ENCODE measurements around the gene IPO9. TPM values are rescaled to one million over a fixed set of nuclear protein-coding genes. Genes with fewer than 3 reads are reported as not detected.

Gene IPO9
- 10 to 100 TPM; 74.3 to 87.8 (median 79.2) TPM for polyA plus RNA-seq (ENCODE audit: insufficient read length in 3 of 3)
- long read RNA-seq, donor 1, full-length matches to known transcripts, result 3 of 3 reads
- long read RNA-seq, donor 1, partial matches to known transcripts, result 0 of 3 reads
- long read RNA-seq, donor 1, other reads (novel, unspliced or antisense), result 0 of 3 reads
- long read RNA-seq, donor 2, full-length matches to known transcripts, result 7 of 13 reads
- long read RNA-seq, donor 2, partial matches to known transcripts, result 6 of 13 reads
- long read RNA-seq, donor 2, other reads (novel, unspliced or antisense), result 0 of 13 reads
- long read RNA-seq, donor 3, full-length matches to known transcripts, result 3 of 25 reads
- long read RNA-seq, donor 3, partial matches to known transcripts, result 22 of 25 reads
- long read RNA-seq, donor 3, other reads (novel, unspliced or antisense), result 0 of 25 reads
- long read RNA-seq, donor 4, full-length matches to known transcripts, result 4 of 4 reads
- long read RNA-seq, donor 4, partial matches to known transcripts, result 0 of 4 reads
- long read RNA-seq, donor 4, other reads (novel, unspliced or antisense), result 0 of 4 reads
- long read RNA-seq, donor 5, full-length matches to known transcripts, result 1 of 1 reads
- long read RNA-seq, donor 5, partial matches to known transcripts, result 0 of 1 reads
- long read RNA-seq, donor 5, other reads (novel, unspliced or antisense), result 0 of 1 reads
- long read RNA-seq, donor 6, full-length matches to known transcripts, result 4 of 25 reads
- long read RNA-seq, donor 6, partial matches to known transcripts, result 21 of 25 reads
- long read RNA-seq, donor 6, other reads (novel, unspliced or antisense), result 0 of 25 reads
- long read RNA-seq, donor 7, full-length matches to known transcripts, result 2 of 19 reads
- long read RNA-seq, donor 7, partial matches to known transcripts, result 17 of 19 reads
- long read RNA-seq, donor 7, other reads (novel, unspliced or antisense), result 0 of 19 reads
- long read RNA-seq, donor 8, full-length matches to known transcripts, result 1 of 6 reads
- long read RNA-seq, donor 8, partial matches to known transcripts, result 5 of 6 reads
- long read RNA-seq, donor 8, other reads (novel, unspliced or antisense), result 0 of 6 reads
- long read RNA-seq, donor 9, full-length matches to known transcripts, result 5 of 23 reads
- long read RNA-seq, donor 9, partial matches to known transcripts, result 18 of 23 reads
- long read RNA-seq, donor 9, other reads (novel, unspliced or antisense), result 0 of 23 reads
- long read RNA-seq, donor 10, full-length matches to known transcripts, result 1 of 12 reads
- long read RNA-seq, donor 10, partial matches to known transcripts, result 11 of 12 reads
- long read RNA-seq, donor 10, other reads (novel, unspliced or antisense), result 0 of 12 reads
- long read RNA-seq, donor 11, full-length matches to known transcripts, result 1 of 1 reads
- long read RNA-seq, donor 11, partial matches to known transcripts, result 0 of 1 reads
- long read RNA-seq, donor 11, other reads (novel, unspliced or antisense), result 0 of 1 reads
- long read RNA-seq, donor 12, full-length matches to known transcripts, result 8 of 22 reads
- long read RNA-seq, donor 12, partial matches to known transcripts, result 14 of 22 reads
- long read RNA-seq, donor 12, other reads (novel, unspliced or antisense), result 0 of 22 reads
- long read RNA-seq, donor 13, result 0 reads
- long read RNA-seq, donor 14, result 0 reads
- long read RNA-seq, donor 15, full-length matches to known transcripts, result 7 of 42 reads
- long read RNA-seq, donor 15, partial matches to known transcripts, result 35 of 42 reads
- long read RNA-seq, donor 15, other reads (novel, unspliced or antisense), result 0 of 42 reads
- long read RNA-seq, donor 16, full-length matches to known transcripts, result 2 of 18 reads
- long read RNA-seq, donor 16, partial matches to known transcripts, result 16 of 18 reads
- long read RNA-seq, donor 16, other reads (novel, unspliced or antisense), result 0 of 18 reads

GRCh38 chr1:201828820-201829774 is at the start of gene IPO9:
Gene IPO9 (plus strand): TSS chr1:201829157. CDS start chr1:201829210, 53 bp downstream.
- DNase-seq, result peak; percentile 96

DNA sequence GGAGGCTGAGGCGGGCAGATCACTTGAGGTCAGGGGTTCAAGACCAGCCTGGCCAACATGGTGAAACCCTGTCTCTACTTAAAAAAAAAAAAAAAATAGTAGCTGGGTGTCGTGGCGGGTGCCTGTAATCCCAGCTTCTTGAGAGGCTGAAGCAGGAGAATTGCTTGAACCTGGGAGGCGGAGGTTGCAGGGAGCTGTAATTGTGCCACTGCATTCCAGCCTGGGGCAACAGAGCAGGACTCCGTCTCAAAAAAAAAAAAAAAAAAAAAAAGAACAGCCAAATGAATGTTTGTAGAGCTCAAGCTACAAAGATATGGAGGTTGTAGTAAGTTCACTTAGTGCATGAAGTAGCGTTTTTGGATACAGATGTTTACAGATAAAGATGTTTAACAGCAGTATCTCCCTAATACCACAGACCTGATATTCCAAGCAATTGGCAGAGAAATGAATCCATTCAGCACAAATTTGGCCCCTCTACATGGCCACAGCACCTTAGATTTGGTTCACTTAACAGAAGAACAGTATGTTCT is 49.5 kb upstream of the IPO9 start:
- no peak for DNase-seq

GRCh38 chr1:201780952-201781351 is 48.0 kb upstream of the IPO9 start:
- no peak for DNase-seq

- peak; percentile 48 for DNase-seq
These were observed 47.5 kb upstream of the IPO9 start for GRCh38 chr1:201781437-201781836.

- no peak for DNase-seq
These were observed 46.6 kb upstream of the IPO9 start for GRCh38 chr1:201782353-201782752.

DNA sequence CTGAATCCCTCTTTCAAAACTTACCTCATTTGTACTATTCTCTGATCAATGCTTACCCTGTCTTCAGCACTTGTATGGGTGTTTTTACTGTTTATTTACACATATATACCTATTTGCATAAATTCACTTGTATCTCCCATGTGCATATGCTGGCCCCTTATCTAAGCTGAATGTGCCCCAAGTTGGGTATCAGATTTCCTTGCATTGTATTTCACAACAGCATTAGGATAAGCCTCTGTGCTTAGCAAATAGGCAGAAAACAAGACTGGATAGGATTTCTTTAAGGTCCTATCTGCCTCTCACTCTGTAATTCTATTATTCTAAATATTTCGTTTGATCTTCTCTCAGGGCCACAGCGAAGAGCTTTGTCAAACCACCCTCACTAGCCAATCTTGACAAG is 45.9 kb upstream of the IPO9 start:
- DNase-seq, result no peak

- no peak for DNase-seq
These were observed 45.4 kb upstream of the IPO9 start for GRCh38 chr1:201783572-201783971.

DNA sequence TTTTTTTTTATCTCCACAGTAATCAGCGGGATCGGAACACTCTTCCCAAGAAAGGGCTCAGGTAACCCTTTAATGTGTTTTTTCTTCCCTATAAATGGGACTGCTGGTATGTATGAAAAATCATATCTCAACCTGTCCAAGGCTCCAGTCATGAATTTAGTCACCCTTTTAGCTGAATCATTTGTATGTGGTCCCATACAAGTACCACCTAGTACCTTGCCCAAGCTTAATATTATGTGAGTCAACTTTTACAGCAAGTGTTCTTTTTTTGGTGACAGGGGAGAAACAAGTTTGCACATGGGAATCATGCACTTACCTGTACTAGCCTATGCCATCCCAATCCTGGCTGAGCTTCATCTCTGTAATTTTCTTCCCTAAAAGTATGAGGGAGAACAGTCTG is 43.7 kb upstream of the IPO9 start:
- DNase-seq, result no peak

DNA sequence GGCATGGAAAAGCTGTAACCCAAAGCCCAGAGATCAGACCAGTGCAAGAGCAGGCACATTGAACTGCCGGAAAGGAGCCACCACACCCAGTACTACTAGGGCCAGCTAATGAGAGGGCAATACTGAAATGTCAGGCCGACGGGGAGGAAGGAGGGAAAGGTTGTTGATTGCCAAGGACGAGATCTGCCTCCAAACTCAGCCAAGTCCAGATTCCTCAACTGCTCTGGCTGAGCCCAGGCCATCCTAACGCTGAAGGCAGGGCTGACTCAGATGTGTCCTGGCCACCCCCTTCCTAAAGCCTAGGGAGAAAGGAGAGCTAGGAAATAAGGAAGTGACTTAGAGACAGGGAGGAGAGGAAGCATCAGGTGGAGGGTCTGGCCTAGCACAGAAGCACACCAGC is 42.1 kb upstream of the IPO9 start:
- DNase-seq, result no peak

GRCh38 chr1:201788296-201788695 is 40.7 kb upstream of the IPO9 start:
- DNase-seq, result no peak

GRCh38 chr1:201789245-201789644 is 39.7 kb upstream of the IPO9 start:
- no peak for DNase-seq

- DNase-seq, result no peak
These were observed 38.7 kb upstream of the IPO9 start for GRCh38 chr1:201790261-201790660.

- DNase-seq, result peak; percentile 52
These were observed 37.7 kb upstream of the IPO9 start for GRCh38 chr1:201791051-201791778.

GRCh38 chr1:201791779-201792173 is 37.2 kb upstream of the IPO9 start:
- peak; percentile 61 for DNase-seq

GRCh38 chr1:201792534-201793305 is 36.2 kb upstream of the IPO9 start:
- peak; percentile 78 for DNase-seq

DNA sequence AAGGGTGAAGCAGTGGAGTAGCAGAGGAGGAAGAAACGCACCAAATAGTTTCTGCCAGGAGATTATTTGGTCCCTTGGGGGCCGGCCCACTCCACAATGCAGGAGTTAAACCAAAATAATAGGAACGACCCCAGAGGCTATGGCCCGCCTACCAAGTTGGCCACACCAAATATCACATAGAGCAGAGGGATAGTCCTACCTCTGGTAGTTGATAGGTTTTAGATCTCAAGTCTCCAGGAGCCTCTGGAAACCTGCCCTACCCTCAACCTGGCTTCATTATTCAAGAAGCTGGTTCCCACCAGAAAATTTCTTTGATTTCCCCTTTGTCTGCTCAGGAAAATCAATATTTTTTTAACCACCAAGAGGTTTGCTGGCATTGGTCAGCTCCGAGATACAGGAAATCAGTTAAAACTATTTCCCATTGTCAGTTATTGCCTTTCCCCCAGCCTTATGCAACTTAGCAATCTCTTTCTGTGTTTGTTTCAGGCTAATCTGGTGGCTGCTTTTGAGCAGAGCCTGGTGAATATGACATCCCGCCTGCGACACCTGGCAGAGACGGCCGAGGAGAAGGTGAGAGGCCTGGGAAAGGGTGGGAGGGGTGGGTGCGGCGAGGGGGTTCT is 35.5 kb upstream of the IPO9 start:
- DNase-seq, result no peak

DNA sequence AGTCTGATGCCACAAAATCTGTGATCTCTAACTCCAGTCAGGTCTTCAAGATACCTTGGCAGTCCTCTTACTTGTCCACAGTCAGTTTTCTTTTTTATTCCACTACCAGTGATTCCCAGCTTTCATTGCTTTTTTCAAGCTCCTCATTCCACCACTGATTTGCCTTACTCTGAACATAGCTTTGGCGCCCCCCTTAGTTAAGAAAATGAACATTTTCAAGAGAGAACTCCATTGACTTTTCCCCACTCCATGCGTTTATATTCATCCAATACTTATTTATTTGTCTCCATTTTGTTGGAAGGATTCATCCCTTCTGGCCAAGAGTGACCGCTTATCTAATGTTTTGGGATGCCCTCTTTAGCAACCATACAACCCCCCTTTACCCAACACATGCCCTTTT is 33.9 kb upstream of the IPO9 start:
- no peak for DNase-seq
